Naive B cell (primary cell): Measurements from ENCODE around the gene ADAM19. TPM values are rescaled to one million over a fixed set of nuclear protein-coding genes. Genes with fewer than 3 reads are reported as not detected.

ENCODE experiments used
- ATAC-seq, 2 donors: fragments of 150-1000 bp; cut with Tn5 transposase; 2 replicates each; pipeline ENCODE4 v1.10.0; 2021; ENCODE audit warnings: low read depth in 2 of 2, mild to moderate bottlenecking in 2 of 2, moderate library complexity in 2 of 2
- DNase-seq: peaks from one replicate; pipeline ENCODE4 v3.0.0; 2022
- H3K27ac Mint-ChIP-seq, 6 donors: one replicate each; pipeline ENCODE4 v1.8.0; 2020 to 2022; ENCODE audit warnings: mild to moderate bottlenecking in 6 of 6, mixed read lengths in 6 of 6, moderate library complexity in 5 of 6, inconsistent platforms in 2 of 6
- H3K27me3 Mint-ChIP-seq, 3 donors: one replicate each; pipeline ENCODE4 v1.8.0; 2021 to 2022; ENCODE audit warnings: mixed read lengths in 3 of 3, mild to moderate bottlenecking in 1 of 3
- H3K36me3 Mint-ChIP-seq, 2 donors: one replicate each; pipeline ENCODE4 v1.8.0; 2020 to 2022; ENCODE audit warnings: mixed read lengths in 2 of 2, inconsistent platforms in 1 of 2, mild to moderate bottlenecking in 1 of 2
- H3K4me1 Mint-ChIP-seq, 3 donors: one replicate each; pipeline ENCODE4 v1.8.0; 2020 to 2022; ENCODE audit warnings: mixed read lengths in 3 of 3, inconsistent platforms in 1 of 3, mild to moderate bottlenecking in 1 of 3, moderate library complexity in 1 of 3
- H3K4me3 Mint-ChIP-seq, 8 donors: one replicate each; pipeline ENCODE4 v1.8.0; 2020 to 2022; ENCODE audit warnings: mild to moderate bottlenecking in 8 of 8, mixed read lengths in 8 of 8, moderate library complexity in 8 of 8, inconsistent platforms in 2 of 8
- H3K9me3 Mint-ChIP-seq, 7 donors: one replicate each; pipeline ENCODE4 v1.8.0; 2020 to 2022; ENCODE audit warnings: mixed read lengths in 7 of 7, mild to moderate bottlenecking in 5 of 7, inconsistent platforms in 2 of 7, moderate library complexity in 1 of 7
- polyA plus RNA-seq, 6 donors: library from polyadenylated mRNA; unstranded; fragments of 300-500 nt; fragmentation: Illumina TruSeq; gene quantifications; one replicate each; pipeline ENCODE4 v1.2.3, GENCODE V29; 2021; ENCODE audit warnings: low read depth in 6 of 6

Gene ADAM19
- polyA plus RNA-seq, 6 donors from 2014 or later = 6.3 to 75.5 (median 43.4) TPM

GRCh38 chr5:157460921-157461792 lies 114.4 kb downstream of the ADAM19 start:
- no peak for DNase-seq
- peak overlapping the region; percentile 50 to 95 (median 80) for H3K27ac Mint-ChIP-seq

GRCh38 chr5:157459715-157460599 lies 115.6 kb downstream of the ADAM19 start, which contains the start of gene NIPAL4:
Gene NIPAL4 (plus strand): TSS chr5:157460213. CDS start chr5:157460321, 108 bp downstream.
- H3K27me3 Mint-ChIP-seq = no peaks in the 10 kb centered on the region
- peak within 1 kb of the TSS; percentile 76 to 96 (median 90) for H3K4me3 Mint-ChIP-seq
- DNase-seq (peak; percentile 46), ATAC-seq (peak; percentile 60 to 68)
- H3K4me1 Mint-ChIP-seq = peaks cover 43 to 78% (median 77%) of the 10 kb centered on the region in 3 donors
- no peaks in the 10 kb centered on the region for H3K9me3 Mint-ChIP-seq
- peak within 1 kb of the TSS; percentile 57 to 95 (median 90) for H3K27ac Mint-ChIP-seq
- peaks cover 10 to 12% of the 10 kb centered on the region in 2 donors for H3K36me3 Mint-ChIP-seq

More at GRCh38 chr5:157460921-157461792, 114.4 kb downstream of the ADAM19 start:
- Mint-ChIP-seq H3K27me3 (no peaks in the 10 kb centered on the region), H3K4me3 (peak overlapping the region; percentile 76 to 94 (median 90)), H3K9me3 (no peaks in the 10 kb centered on the region), H3K4me1 (peaks cover 40 to 81% (median 69%) of the 10 kb centered on the region in 3 donors), H3K36me3 (peaks cover 15 to 17% of the 10 kb centered on the region in 2 donors)
- ATAC-seq = no peak

GRCh38 chr5:157458835-157459234 lies 116.7 kb downstream of the ADAM19 start:
- Mint-ChIP-seq H3K9me3 (no peaks in the 10 kb centered on the region), H3K4me3 (peak overlapping the region; percentile 26 to 96 (median 86)), H3K4me1 (peaks cover 34 to 74% (median 68%) of the 10 kb centered on the region in 3 donors), H3K36me3 (peaks cover 3 to 4% of the 10 kb centered on the region in 2 donors), H3K27me3 (no peaks in the 10 kb centered on the region), H3K27ac (peak overlapping the region; percentile 57 to 95 (median 89))
- DNase-seq = no peak
- ATAC-seq = no peak

- Mint-ChIP-seq H3K9me3 (no peaks in the 10 kb centered on the region), H3K27me3 (no peaks in the 10 kb centered on the region), H3K36me3 (no peaks in the 10 kb centered on the region), H3K4me3 (peak overlapping the region in 6 of 8 donors; percentile 40 to 91 (median 79)), H3K27ac (peak overlapping the region in 5 of 6 donors; percentile 6 to 92 (median 89)), H3K4me1 (peaks cover 32 to 68% (median 56%) of the 10 kb centered on the region in 3 donors)
- DNase-seq = no peak
- no peak for ATAC-seq
Observed at GRCh38 chr5:157457391-157457790, 118.2 kb downstream of the ADAM19 start.

- Mint-ChIP-seq H3K4me1 (peaks cover 33 to 62% (median 52%) of the 10 kb centered on the region in 3 donors), H3K27ac (peak overlapping the region in 1 of 6 donors; percentile 5), H3K36me3 (no peaks in the 10 kb centered on the region), H3K4me3 (no peak overlapping the region), H3K9me3 (no peaks in the 10 kb centered on the region), H3K27me3 (no peaks in the 10 kb centered on the region)
- ATAC-seq (no peak), DNase-seq (no peak)
Observed at GRCh38 chr5:157456301-157456700, 119.3 kb downstream of the ADAM19 start.

- H3K4me3 Mint-ChIP-seq = peak overlapping the region in 2 of 8 donors; percentile 27 to 29
- DNase-seq (no peak), ATAC-seq (no peak)
- H3K9me3 Mint-ChIP-seq = no peaks in the 10 kb centered on the region
- H3K27ac Mint-ChIP-seq = peak overlapping the region in 1 of 6 donors; percentile 57
- H3K27me3 Mint-ChIP-seq = no peaks in the 10 kb centered on the region
- H3K36me3 Mint-ChIP-seq = no peaks in the 10 kb centered on the region
- peaks cover 24 to 51% (median 39%) of the 10 kb centered on the region in 3 donors for H3K4me1 Mint-ChIP-seq
Observed at GRCh38 chr5:157455057-157455456, 120.5 kb downstream of the ADAM19 start.

GRCh38 chr5:157454273-157454672 lies 121.3 kb downstream of the ADAM19 start:
- Mint-ChIP-seq H3K27ac (no peak overlapping the region), H3K4me3 (no peak overlapping the region), H3K4me1 (peaks cover 19 to 48% (median 33%) of the 10 kb centered on the region in 3 donors), H3K36me3 (no peaks in the 10 kb centered on the region), H3K27me3 (no peaks in the 10 kb centered on the region), H3K9me3 (no peaks in the 10 kb centered on the region)
- DNase-seq = no peak
- ATAC-seq = no peak

- H3K4me3 Mint-ChIP-seq = no peak overlapping the region
- ATAC-seq (no peak), DNase-seq (no peak)
- peaks cover 5 to 24% (median 16%) of the 10 kb centered on the region in 3 donors for H3K4me1 Mint-ChIP-seq
- H3K27me3 Mint-ChIP-seq = no peaks in the 10 kb centered on the region
- no peaks in the 10 kb centered on the region for H3K9me3 Mint-ChIP-seq
- H3K27ac Mint-ChIP-seq = no peak overlapping the region
- H3K36me3 Mint-ChIP-seq = peaks cover 0 to 5% of the 10 kb centered on the region in 2 donors
Observed at GRCh38 chr5:157451806-157452205, 123.8 kb downstream of the ADAM19 start.

- Mint-ChIP-seq H3K4me3 (no peak overlapping the region), H3K27ac (no peak overlapping the region), H3K4me1 (peaks cover 3 to 13% (median 7%) of the 10 kb centered on the region in 3 donors), H3K36me3 (peaks cover 0 to 5% of the 10 kb centered on the region in 2 donors), H3K27me3 (no peaks in the 10 kb centered on the region), H3K9me3 (no peaks in the 10 kb centered on the region)
- DNase-seq = no peak
- no peak for ATAC-seq
Observed at GRCh38 chr5:157450024-157450423, 125.6 kb downstream of the ADAM19 start.

- H3K27ac Mint-ChIP-seq = peak overlapping the region in 1 of 6 donors; percentile 10
- peaks cover 0 to 5% of the 10 kb centered on the region in 2 donors for H3K36me3 Mint-ChIP-seq
- no peak overlapping the region for H3K4me3 Mint-ChIP-seq
- ATAC-seq (no peak), DNase-seq (no peak)
- H3K9me3 Mint-ChIP-seq = no peaks in the 10 kb centered on the region
- no peaks in the 10 kb centered on the region for H3K27me3 Mint-ChIP-seq
- H3K4me1 Mint-ChIP-seq = peaks cover 3 to 8% (median 7%) of the 10 kb centered on the region in 3 donors
Observed at GRCh38 chr5:157449011-157449723, 126.4 kb downstream of the ADAM19 start.

- Mint-ChIP-seq H3K36me3 (peaks cover 0 to 5% of the 10 kb centered on the region in 2 donors), H3K27me3 (no peaks in the 10 kb centered on the region), H3K27ac (no peak overlapping the region), H3K4me3 (no peak overlapping the region), H3K4me1 (peaks cover 3 to 15% (median 4%) of the 10 kb centered on the region in 3 donors), H3K9me3 (no peaks in the 10 kb centered on the region)
- no peak for ATAC-seq
- DNase-seq = no peak
Observed at GRCh38 chr5:157447201-157447637, 128.4 kb downstream of the ADAM19 start.

- Mint-ChIP-seq H3K9me3 (no peaks in the 10 kb centered on the region), H3K4me3 (no peak overlapping the region), H3K27ac (peak overlapping the region in 2 of 6 donors; percentile 16 to 32), H3K4me1 (peaks cover 0 to 10% (median under 1%) of the 10 kb centered on the region in 3 donors), H3K36me3 (peaks cover 0 to 5% of the 10 kb centered on the region in 2 donors), H3K27me3 (no peaks in the 10 kb centered on the region)
- ATAC-seq = no peak
- DNase-seq = no peak
Observed at GRCh38 chr5:157446412-157446935, 129.1 kb downstream of the ADAM19 start.
